Fibroblast of lung (primary cell): ENCODE results near the gene OSBP2. TPM values are rescaled to one million over a fixed set of nuclear protein-coding genes. Genes with fewer than 3 reads are reported as not detected.

Source experiments
- DNase-seq, 2 donors: peaks; one replicate each; pipeline versions ENCODE4 v3.0.0 to v3.0.0-alpha.2; 2010; ENCODE audit warnings: low read depth in 2 of 2
- H2AFZ ChIP-seq: 2 replicates; pipeline ENCODE4 v1.5.1; 2012; ENCODE audit warnings: low read length, control low read depth, inconsistent platforms
- H3K27ac ChIP-seq: 2 replicates; pipeline ENCODE4 v1.5.1; 2011; ENCODE audit warnings: low read length, control low read depth; ENCODE audit not compliant: insufficient read depth
- H3K27me3 ChIP-seq: 2 replicates; pipeline ENCODE4 v1.5.1; 2011; ENCODE audit warnings: mild to moderate bottlenecking, low read length; ENCODE audit not compliant: control insufficient read depth, insufficient read depth
- H3K36me3 ChIP-seq: 2 replicates; pipeline ENCODE4 v1.5.1; 2011; ENCODE audit warnings: low read length; ENCODE audit not compliant: control insufficient read depth, insufficient read depth
- H3K4me1 ChIP-seq: 2 replicates; pipeline ENCODE4 v1.5.1; 2011; ENCODE audit warnings: low read length; ENCODE audit not compliant: control insufficient read depth, insufficient read depth; ENCODE audit errors: extremely low read depth
- H3K4me2 ChIP-seq: 2 replicates; pipeline ENCODE4 v1.5.1; 2011; ENCODE audit warnings: low read length, control low read depth; ENCODE audit not compliant: insufficient read depth; ENCODE audit errors: extremely low read depth
- H3K4me3 ChIP-seq, 4 experiments: fragments of 200-600 bp in 1 of 4; sonication (generic) in 1 of 4; replicated peaks in 1 of 4; 2 replicates each; pipeline ENCODE4 v1.5.1; 2011 to 2016; ENCODE audit warnings: low read length in 4 of 4, low read depth in 3 of 4, mild to moderate bottlenecking in 3 of 4, control low read depth in 2 of 4, inconsistent platforms in 1 of 4, mixed read lengths in 1 of 4; ENCODE audit not compliant: insufficient read depth in 1 of 4; ENCODE audit errors: control extremely low read depth in 1 of 4
- H3K79me2 ChIP-seq: 2 replicates; pipeline ENCODE4 v1.5.1; 2012; ENCODE audit warnings: mild to moderate bottlenecking, low read length, inconsistent platforms; ENCODE audit not compliant: control insufficient read depth, insufficient read depth
- H3K9ac ChIP-seq: 2 replicates; pipeline ENCODE4 v1.5.1; 2011; ENCODE audit warnings: mild to moderate bottlenecking, low read length, control low read depth; ENCODE audit not compliant: insufficient read depth
- H3K9me3 ChIP-seq: 2 replicates; pipeline ENCODE4 v1.5.1; 2012; ENCODE audit warnings: low read depth, low read length; ENCODE audit not compliant: control insufficient read depth, insufficient read depth
- H4K20me1 ChIP-seq: 2 replicates; pipeline ENCODE4 v1.5.1; 2011; ENCODE audit warnings: low read length; ENCODE audit not compliant: control insufficient read depth, insufficient read depth; ENCODE audit errors: extremely low read depth
- EZH2 ChIP-seq: IDR thresholded peaks from 2 replicates; pipeline ENCODE4 v1.5.1; 2012; ENCODE audit warnings: low read length, control low read depth, mild to moderate bottlenecking; ENCODE audit errors: missing control alignments
- polyA plus RNA-seq, 2 donors: library from polyadenylated mRNA; depleted of rRNA in 1 of 2; stranded (reverse) in 1 of 2; unstranded in 1 of 2; fragments of >200 nt; gene quantifications; 2 replicates each; pipeline ENCODE4 v1.2.1, GENCODE V29; 2011 to 2012; ENCODE audit warnings: missing spikeins in 1 of 2
- total RNA-seq: library from RNA; depleted of rRNA; stranded (reverse); fragments of >200 nt; gene quantifications from 2 replicates; pipeline ENCODE4 v1.2.1, GENCODE V29; 2014
- TF ChIP-seq, protein P1 (sequence below), 2 donors: IDR thresholded peaks in 1 of 2; conservative IDR thresholded peaks in 1 of 2; 1 replicate in 1 of 2; 2 replicates in 1 of 2; pipeline ENCODE4 v1.5.1; 2011 to 2012; ENCODE audit warnings: low read length in 2 of 2, control low read depth in 1 of 2, inconsistent platforms in 1 of 2, low read depth in 1 of 2, mild to moderate bottlenecking in 1 of 2

Gene OSBP2
- total and polyA plus RNA-seq, 2 donors (not counting 1 experiment from before 2014, with no cell fraction given): 0.40 to 3.8 TPM

DNA sequence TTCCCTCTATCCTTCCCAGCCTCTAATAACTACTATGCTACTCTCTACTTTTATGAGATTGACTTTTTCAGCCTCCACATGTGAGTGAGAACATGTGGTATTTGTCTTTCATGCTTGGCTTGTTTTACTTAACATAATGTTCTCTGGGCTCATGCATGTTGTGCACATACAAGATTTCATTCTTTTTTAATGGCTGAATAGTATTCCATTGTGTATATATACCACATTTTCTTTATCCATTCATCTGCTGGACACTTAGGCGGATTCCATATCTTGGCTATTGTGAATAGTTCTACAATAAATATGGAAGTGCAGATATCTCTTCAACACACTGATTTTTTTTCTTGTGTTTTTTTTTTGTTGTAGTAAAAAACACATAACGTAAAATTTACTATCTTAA lies 19.4 kb downstream of the OSBP2 start:
- Histone ChIP-seq H3K27me3 (no peaks in the 10 kb centered on the region), H3K4me1 (peaks cover 5% of the 10 kb centered on the region), H3K4me3 (no peak overlapping the region), H3K27ac (no peak overlapping the region), H3K36me3 (no peaks in the 10 kb centered on the region), H3K9me3 (no peaks in the 10 kb centered on the region), H3K4me2 (no peak overlapping the region), H3K9ac (no peak overlapping the region), H2AFZ (no peak overlapping the region), H3K79me2 (no peaks in the 10 kb centered on the region), H4K20me1 (no peaks in the 10 kb centered on the region)
- DNase-seq: no peak
- TF ChIP-seq, protein P1, sequence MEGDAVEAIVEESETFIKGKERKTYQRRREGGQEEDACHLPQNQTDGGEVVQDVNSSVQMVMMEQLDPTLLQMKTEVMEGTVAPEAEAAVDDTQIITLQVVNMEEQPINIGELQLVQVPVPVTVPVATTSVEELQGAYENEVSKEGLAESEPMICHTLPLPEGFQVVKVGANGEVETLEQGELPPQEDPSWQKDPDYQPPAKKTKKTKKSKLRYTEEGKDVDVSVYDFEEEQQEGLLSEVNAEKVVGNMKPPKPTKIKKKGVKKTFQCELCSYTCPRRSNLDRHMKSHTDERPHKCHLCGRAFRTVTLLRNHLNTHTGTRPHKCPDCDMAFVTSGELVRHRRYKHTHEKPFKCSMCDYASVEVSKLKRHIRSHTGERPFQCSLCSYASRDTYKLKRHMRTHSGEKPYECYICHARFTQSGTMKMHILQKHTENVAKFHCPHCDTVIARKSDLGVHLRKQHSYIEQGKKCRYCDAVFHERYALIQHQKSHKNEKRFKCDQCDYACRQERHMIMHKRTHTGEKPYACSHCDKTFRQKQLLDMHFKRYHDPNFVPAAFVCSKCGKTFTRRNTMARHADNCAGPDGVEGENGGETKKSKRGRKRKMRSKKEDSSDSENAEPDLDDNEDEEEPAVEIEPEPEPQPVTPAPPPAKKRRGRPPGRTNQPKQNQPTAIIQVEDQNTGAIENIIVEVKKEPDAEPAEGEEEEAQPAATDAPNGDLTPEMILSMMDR (conservative IDR thresholded peaks at IDR 0.05 in 1 of 2, IDR thresholded peaks at IDR 0.05 in 1 of 2; ENCODE audit: low read depth in 1 of 2, low read length in 2 of 2): no peak
- TF ChIP-seq EZH2: no peak

DNA sequence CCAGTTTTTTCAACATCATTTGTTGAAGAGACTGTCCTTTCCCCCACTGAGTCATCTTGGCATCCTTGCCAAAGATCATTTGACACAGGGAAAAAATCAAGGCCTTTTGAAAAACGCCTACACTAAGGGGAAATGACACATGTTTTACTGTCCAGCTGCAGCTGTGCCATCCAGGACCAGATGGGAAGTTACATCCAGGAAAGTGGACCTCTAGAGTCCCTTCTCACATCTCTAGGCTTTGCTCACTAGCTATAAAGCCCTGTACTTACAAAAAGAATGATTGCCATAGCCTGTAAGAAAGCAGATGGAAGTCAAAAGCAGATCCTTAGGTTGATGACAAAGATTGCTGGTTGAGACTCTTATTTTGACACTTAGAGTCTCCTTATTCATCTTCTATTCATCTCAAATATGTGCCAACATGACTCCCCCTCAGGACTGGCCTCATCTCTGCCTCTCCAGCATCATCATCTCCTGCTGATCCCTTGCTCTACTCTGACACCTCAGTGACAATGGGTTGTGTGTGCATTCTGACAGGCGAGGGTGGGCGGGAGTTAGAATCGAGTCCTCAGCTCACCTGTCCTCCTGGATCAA lies 22.8 kb downstream of the OSBP2 start:
- Histone ChIP-seq H3K4me1 (peaks cover 5% of the 10 kb centered on the region), H3K27ac (peak overlapping the region; percentile 52), H4K20me1 (no peaks in the 10 kb centered on the region), H3K4me3 (no peak overlapping the region), H3K79me2 (no peaks in the 10 kb centered on the region), H3K9ac (no peak overlapping the region), H3K4me2 (peak overlapping the region; percentile 54), H3K9me3 (no peaks in the 10 kb centered on the region), H3K36me3 (no peaks in the 10 kb centered on the region), H3K27me3 (no peaks in the 10 kb centered on the region), H2AFZ (peak overlapping the region; percentile 18)
- TF ChIP-seq EZH2: no peak
- TF ChIP-seq, protein P1 (conservative IDR thresholded peaks at IDR 0.05 in 1 of 2, IDR thresholded peaks at IDR 0.05 in 1 of 2; ENCODE audit: low read depth in 1 of 2, low read length in 2 of 2): no peak
- DNase-seq: peak; percentile 78 to 86

DNA sequence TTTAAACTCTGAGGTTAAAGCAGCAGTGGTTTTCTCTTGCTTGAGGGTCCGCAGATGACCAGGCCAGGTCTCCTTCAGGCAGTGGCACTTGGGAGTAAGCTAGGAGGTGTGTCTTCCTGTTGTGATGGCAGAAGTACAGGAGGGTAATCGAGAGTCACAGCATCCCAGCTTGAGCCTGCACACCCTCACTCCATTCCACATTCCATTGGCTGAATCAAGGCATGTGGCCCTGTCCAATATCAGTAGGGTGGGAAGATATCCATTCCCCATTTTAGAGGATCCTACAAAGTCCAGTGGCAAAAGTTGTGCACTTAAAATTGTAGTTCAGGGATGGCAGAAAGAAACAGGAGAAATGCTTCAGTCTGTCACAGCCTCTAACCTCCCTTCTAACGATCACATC lies 23.3 kb downstream of the OSBP2 start:
- no peak overlapping the region for H3K4me3 ChIP-seq
- H3K79me2 ChIP-seq: no peaks in the 10 kb centered on the region
- H2AFZ ChIP-seq: no peak overlapping the region
- H3K4me1 ChIP-seq: peaks cover 5% of the 10 kb centered on the region
- H3K27ac ChIP-seq: peak overlapping the region; percentile 52
- H4K20me1 ChIP-seq: no peaks in the 10 kb centered on the region
- H3K4me2 ChIP-seq: peak overlapping the region; percentile 54
- no peak overlapping the region for H3K9ac ChIP-seq
- H3K36me3 ChIP-seq: no peaks in the 10 kb centered on the region
- H3K27me3 ChIP-seq: no peaks in the 10 kb centered on the region
- no peaks in the 10 kb centered on the region for H3K9me3 ChIP-seq
- no peak for DNase-seq
- TF ChIP-seq, protein P1 (conservative IDR thresholded peaks at IDR 0.05 in 1 of 2, IDR thresholded peaks at IDR 0.05 in 1 of 2; ENCODE audit: low read depth in 1 of 2, low read length in 2 of 2): no peak
- no peak for TF ChIP-seq EZH2
